GM19468 (cell line): ENCODE results near the gene SPOCK3.
A peak's percentile ranks its signal among the peaks of the same experiment; 100 is the strongest.

Experiments used
- ATAC-seq: cut with Tn5 transposase; IDR thresholded peaks from one replicate; pipeline ENCODE4 v1.9.1; 2021; ENCODE audit warnings: mild to moderate bottlenecking, moderate library complexity, moderate number of reproducible peaks; ENCODE audit not compliant: unreplicated experiment; ENCODE audit errors: extremely low read depth

Gene SPOCK3

GRCh38 chr4:167052631-167053091, 181.6 kb downstream of the SPOCK3 start:
- no peak for ATAC-seq

- ATAC-seq, result no peak
Observed at GRCh38 chr4:167049257-167049656, 185.0 kb downstream of the SPOCK3 start.

GRCh38 chr4:167041524-167041923, 192.8 kb downstream of the SPOCK3 start:
- ATAC-seq, result no peak

GRCh38 chr4:167035390-167035789, 198.9 kb downstream of the SPOCK3 start:
- ATAC-seq, result no peak

- ATAC-seq, result no peak
Observed at GRCh38 chr4:167034983-167035382, 199.3 kb downstream of the SPOCK3 start.

- ATAC-seq, result no peak
Observed at GRCh38 chr4:167032871-167033270, 201.4 kb downstream of the SPOCK3 start.

- no peak for ATAC-seq
Observed at GRCh38 chr4:167031534-167032156, 202.6 kb downstream of the SPOCK3 start.

GRCh38 chr4:167028976-167029375, 205.3 kb downstream of the SPOCK3 start:
- no peak for ATAC-seq

GRCh38 chr4:167025670-167026069, 208.6 kb downstream of the SPOCK3 start:
- no peak for ATAC-seq

GRCh38 chr4:167023364-167023925, 210.8 kb downstream of the SPOCK3 start:
- no peak for ATAC-seq

- ATAC-seq, result peak; percentile 60
Observed at GRCh38 chr4:167021545-167022155, 212.6 kb downstream of the SPOCK3 start.

- no peak for ATAC-seq
Observed at GRCh38 chr4:167020410-167020809, 213.9 kb downstream of the SPOCK3 start.

GRCh38 chr4:167014944-167015343, 219.3 kb downstream of the SPOCK3 start:
- ATAC-seq, result no peak

GRCh38 chr4:167003326-167003725, 231.0 kb downstream of the SPOCK3 start:
- no peak for ATAC-seq

- ATAC-seq, result no peak
Observed at GRCh38 chr4:167000141-167000852, 234.0 kb downstream of the SPOCK3 start.

- no peak for ATAC-seq
Observed at GRCh38 chr4:166996216-166996615, 238.1 kb downstream of the SPOCK3 start.

- ATAC-seq, result no peak
Observed at GRCh38 chr4:166994686-166995085, 239.6 kb downstream of the SPOCK3 start.

GRCh38 chr4:166991006-166991561, 243.2 kb downstream of the SPOCK3 start:
- no peak for ATAC-seq

- no peak for ATAC-seq
Observed at GRCh38 chr4:166989886-166990285, 244.4 kb downstream of the SPOCK3 start.

GRCh38 chr4:166987026-166987425, 247.3 kb downstream of the SPOCK3 start:
- ATAC-seq, result no peak

GRCh38 chr4:166981847-166982246, 252.4 kb downstream of the SPOCK3 start:
- no peak for ATAC-seq
